NT2/D1 (cell line): ENCODE measurements around the gene PLCH1.

ENCODE experiments used
- SUZ12 ChIP-seq: IDR thresholded peaks from 2 replicates; pipeline ENCODE4 v1.6.1; 2011; ENCODE audit not compliant: insufficient read length, insufficient read depth; ENCODE audit errors: extremely low read depth
- ZNF274 ChIP-seq: IDR thresholded peaks from 2 replicates; pipeline ENCODE4 v1.6.1; 2011; ENCODE audit warnings: mild to moderate bottlenecking, low read depth, low read length

- TF ChIP-seq SUZ12, result no peak
- no peak for TF ChIP-seq ZNF274
These were observed 263.8 kb downstream of the PLCH1 start for GRCh38 chr3:155481089-155481488.
